ENCODE data around the gene OTP.

Gene OTP

GRCh38 chr5:77640589-77641396 is 2.3 kb upstream of the OTP start:
- DNase-seq (ENCODE audit: low spot score), result no peak

GRCh38 chr5:77638763-77639671 is 504 bp upstream of the OTP start:
- DNase-seq (ENCODE audit: low spot score), result no peak

- DNase-seq (ENCODE audit: low spot score), result no peak
These were observed 1.1 kb downstream of the OTP start for GRCh38 chr5:77637170-77637997.

GRCh38 chr5:77636641-77637169 is 1.8 kb downstream of the OTP start:
- DNase-seq (ENCODE audit: low spot score), result no peak

GRCh38 chr5:77635917-77636640 is 2.4 kb downstream of the OTP start:
- no peak for DNase-seq (ENCODE audit: low spot score)

GRCh38 chr5:77635067-77635916 is 3.2 kb downstream of the OTP start:
- DNase-seq (ENCODE audit: low spot score), result no peak

GRCh38 chr5:77633709-77634108 is 4.8 kb downstream of the OTP start:
- no peak for DNase-seq (ENCODE audit: low spot score)

GRCh38 chr5:77633207-77633675 is 5.3 kb downstream of the OTP start:
- DNase-seq (ENCODE audit: low spot score), result no peak

- no peak for DNase-seq (ENCODE audit: low spot score)
These were observed 5.8 kb downstream of the OTP start for GRCh38 chr5:77632526-77633206.

GRCh38 chr5:77630114-77630680 is 8.3 kb downstream of the OTP start:
- DNase-seq (ENCODE audit: low spot score), result peak; percentile 50

GRCh38 chr5:77629509-77630113 is 8.9 kb downstream of the OTP start:
- DNase-seq (ENCODE audit: low spot score), result no peak

- DNase-seq (ENCODE audit: low spot score), result no peak
These were observed 9.5 kb downstream of the OTP start for GRCh38 chr5:77628840-77629508.

- DNase-seq (ENCODE audit: low spot score), result no peak
These were observed 10.4 kb downstream of the OTP start for GRCh38 chr5:77627869-77628674.

GRCh38 chr5:77623203-77623740 is 15.2 kb downstream of the OTP start:
- no peak for DNase-seq (ENCODE audit: low spot score)

- DNase-seq (ENCODE audit: low spot score), result no peak
These were observed 17.1 kb downstream of the OTP start for GRCh38 chr5:77621440-77621839.

- no peak for DNase-seq (ENCODE audit: low spot score)
These were observed 18.1 kb downstream of the OTP start for GRCh38 chr5:77620405-77620804.

- no peak for DNase-seq (ENCODE audit: low spot score)
These were observed 21.6 kb downstream of the OTP start for GRCh38 chr5:77616920-77617319.

Data from hepatic stellate cell (primary cell).